Neural cell (in vitro differentiated cells): Measurements from ENCODE around the gene SAMD14.

Experiments
- POLR2AphosphoS5 ChIP-seq: IDR thresholded peaks from 2 replicates; pipeline ENCODE4 v1.6.1; 2012
- SMC3 ChIP-seq: fragments of 450-650 bp; conservative IDR thresholded peaks from 2 replicates; pipeline ENCODE4 v1.6.1; 2014; ENCODE audit warnings: antibody characterized with exemption, mild to moderate bottlenecking, moderate library complexity; ENCODE audit not compliant: poor library complexity

- TF ChIP-seq SMC3 (no peak), POLR2AphosphoS5 (no peak)
Measured at GRCh38 chr17:50065056-50065455, 64.9 kb downstream of the SAMD14 start.
